Smooth muscle cell (in vitro differentiated cells): Measurements from ENCODE around the gene ESPNL. TPM values are rescaled to one million over a fixed set of nuclear protein-coding genes. Genes with fewer than 3 reads are reported as not detected.

Source experiments
- DNase-seq: peaks from one replicate; lab custom pipeline; 2025; ENCODE audit not compliant: unreplicated experiment; lab: John Stamatoyannopoulos, UW
- H2AFZ ChIP-seq: fragments of 200-600 bp; sonication (generic); 2 replicates; pipeline ENCODE4 v1.6.0; 2016; ENCODE audit warnings: antibody characterized with exemption, low read depth, mild to moderate bottlenecking
- H3F3A ChIP-seq: fragments of 200-600 bp; sonication (generic); 2 replicates; pipeline ENCODE4 v1.6.0; 2017; ENCODE audit warnings: antibody characterized with exemption, low read depth
- H3K27ac ChIP-seq: fragments of 200-600 bp; sonication (generic); 2 replicates; pipeline ENCODE4 v1.5.1; 2016; ENCODE audit warnings: low read depth, mild to moderate bottlenecking
- H3K27me3 ChIP-seq: fragments of 200-600 bp; sonication (generic); 2 replicates; pipeline ENCODE4 v1.6.1; 2016; ENCODE audit warnings: low read depth, mild to moderate bottlenecking
- H3K36me3 ChIP-seq: fragments of 200-600 bp; sonication (generic); 2 replicates; pipeline ENCODE4 v1.5.1; 2016; ENCODE audit warnings: low read depth
- H3K4me1 ChIP-seq: fragments of 200-600 bp; sonication (generic); 2 replicates; pipeline ENCODE4 v1.5.1; 2016; ENCODE audit warnings: low read depth
- H3K4me2 ChIP-seq: fragments of 200-600 bp; sonication (generic); 2 replicates; pipeline ENCODE4 v1.6.0; 2016; ENCODE audit warnings: mild to moderate bottlenecking
- H3K4me3 ChIP-seq: fragments of 200-600 bp; sonication (generic); 2 replicates; pipeline ENCODE4 v1.5.1; 2016; ENCODE audit warnings: mild to moderate bottlenecking
- H3K79me2 ChIP-seq: fragments of 200-600 bp; sonication (generic); 2 replicates; pipeline ENCODE4 v1.6.0; 2016; ENCODE audit warnings: low read depth, mild to moderate bottlenecking
- H3K9ac ChIP-seq: fragments of 200-600 bp; sonication (generic); 2 replicates; pipeline ENCODE4 v1.6.0; 2016; ENCODE audit warnings: low read depth
- H3K9me3 ChIP-seq: fragments of 200-600 bp; sonication (generic); replicated peaks from 2 replicates; pipeline ENCODE4 v1.5.1; 2016; ENCODE audit warnings: low read depth
- H4K20me1 ChIP-seq: fragments of 200-600 bp; sonication (generic); 2 replicates; pipeline ENCODE4 v1.6.0; 2016; ENCODE audit warnings: low read depth
- CTCF ChIP-seq: fragments of 200-600 bp; sonication (generic); IDR thresholded peaks from 2 replicates; pipeline ENCODE4 v1.5.1; 2017; ENCODE audit warnings: borderline replicate concordance, mild to moderate bottlenecking, antibody characterized with exemption; ENCODE audit not compliant: insufficient read depth, poor library complexity, severe bottlenecking
- WGBS: methylation state at CpG from one replicate; pipeline ENCODE4 v1.1.7; 2016; ENCODE audit warnings: low lambda C conversion rate; 5-methylcytosine and 5-hydroxymethylcytosine counted together
- polyA plus RNA-seq: library from polyadenylated mRNA; unstranded; fragments of >200 nt; fragmentation: Nextera tagmentation; extraction: Ambion mirVana; gene quantifications from 2 replicates; pipeline ENCODE4 v1.2.1, GENCODE V29; 2016
- total RNA-seq: library from RNA; depleted of rRNA; stranded (reverse); fragments of >200 nt; gene quantifications from 2 replicates; pipeline ENCODE4 v1.2.3, GENCODE V29; 2014

The ESPNL gene
- total and polyA plus RNA-seq, 2 experiments from 2014 or later: 0.04 TPM; not detected in 1

- no peak overlapping the region for H3K4me2 ChIP-seq
- H3K9ac ChIP-seq: no peak overlapping the region
- no peaks in the 10 kb centered on the region for H3K36me3 ChIP-seq
- TF ChIP-seq CTCF: no peak
- no peak overlapping the region for H2AFZ ChIP-seq
- H3K4me1 ChIP-seq: no peaks in the 10 kb centered on the region
- 74% methylated on average over 19 of the region's 19 CpGs for WGBS
- H3K79me2 ChIP-seq: no peaks in the 10 kb centered on the region
- H3K9me3 ChIP-seq: no peaks in the 10 kb centered on the region
- no peak for DNase-seq
- no peak overlapping the region for H3K4me3 ChIP-seq
- no peaks in the 10 kb centered on the region for H4K20me1 ChIP-seq
- no peak overlapping the region for H3K27ac ChIP-seq
- peaks cover 16% of the 10 kb centered on the region for H3K27me3 ChIP-seq
- H3F3A ChIP-seq: no peaks in the 10 kb centered on the region
Observed at GRCh38 chr2:238155051-238155760, 55.1 kb downstream of the ESPNL start.

GRCh38 chr2:238155761-238156694, 55.9 kb downstream of the ESPNL start:
- WGBS: 87% methylated on average over 18 of the region's 18 CpGs
- DNase-seq: no peak
- Histone ChIP-seq H3K4me3 (no peak overlapping the region), H3K4me2 (no peak overlapping the region), H3K4me1 (no peaks in the 10 kb centered on the region), H3K27me3 (peaks cover 20% of the 10 kb centered on the region), H3K9me3 (no peaks in the 10 kb centered on the region), H3K79me2 (no peaks in the 10 kb centered on the region), H2AFZ (no peak overlapping the region), H3K9ac (no peak overlapping the region), H3K36me3 (no peaks in the 10 kb centered on the region), H3F3A (no peaks in the 10 kb centered on the region), H4K20me1 (no peaks in the 10 kb centered on the region), H3K27ac (no peak overlapping the region)
- TF ChIP-seq CTCF: no peak

GRCh38 chr2:238157506-238158017, 57.4 kb downstream of the ESPNL start:
- WGBS: 81% methylated on average over 14 of the region's 14 CpGs
- H3K4me1 ChIP-seq: no peaks in the 10 kb centered on the region
- no peak overlapping the region for H3K4me2 ChIP-seq
- H3K36me3 ChIP-seq: no peaks in the 10 kb centered on the region
- H3K27ac ChIP-seq: no peak overlapping the region
- no peak for TF ChIP-seq CTCF
- H3K4me3 ChIP-seq: no peak overlapping the region
- no peaks in the 10 kb centered on the region for H4K20me1 ChIP-seq
- H3K9ac ChIP-seq: no peak overlapping the region
- no peak for DNase-seq
- peaks cover 35% of the 10 kb centered on the region for H3K27me3 ChIP-seq
- H3K79me2 ChIP-seq: no peaks in the 10 kb centered on the region
- no peak overlapping the region for H2AFZ ChIP-seq
- no peaks in the 10 kb centered on the region for H3F3A ChIP-seq
- no peaks in the 10 kb centered on the region for H3K9me3 ChIP-seq
